ENCODE results near the gene PRKG1.
"Not testable (repeated sequence)": the region's sequence is repeated elsewhere in the genome, so short reads cannot be mapped to it uniquely, and the experiment has no call there.

The PRKG1 gene

GRCh38 chr10:51397244-51397643 is 323.0 kb downstream of the PRKG1 start:
- no peak for FAIRE-seq

GRCh38 chr10:51397695-51398094 is 323.4 kb downstream of the PRKG1 start:
- FAIRE-seq: peak; percentile 70

GRCh38 chr10:51399840-51400239 is 325.6 kb downstream of the PRKG1 start:
- no peak for FAIRE-seq

- no peak for FAIRE-seq
These were observed 326.3 kb downstream of the PRKG1 start for GRCh38 chr10:51400392-51401096.

- no peak for FAIRE-seq
These were observed 329.2 kb downstream of the PRKG1 start for GRCh38 chr10:51403521-51403920.

GRCh38 chr10:51405580-51406351 is 331.5 kb downstream of the PRKG1 start:
- FAIRE-seq: no peak

- no peak for FAIRE-seq
These were observed 332.3 kb downstream of the PRKG1 start for GRCh38 chr10:51406581-51406980.

- FAIRE-seq: no peak
These were observed 342.2 kb downstream of the PRKG1 start for GRCh38 chr10:51416494-51416893.

- no peak for FAIRE-seq
These were observed 345.2 kb downstream of the PRKG1 start for GRCh38 chr10:51419196-51420093.

- no peak for FAIRE-seq
These were observed 347.6 kb downstream of the PRKG1 start for GRCh38 chr10:51421853-51422252.

- no peak for FAIRE-seq
These were observed 348.2 kb downstream of the PRKG1 start for GRCh38 chr10:51422311-51423120.

GRCh38 chr10:51423121-51423452 is 348.8 kb downstream of the PRKG1 start:
- no peak for FAIRE-seq

GRCh38 chr10:51425431-51425830 is 351.1 kb downstream of the PRKG1 start:
- no peak for FAIRE-seq

- no peak for FAIRE-seq
These were observed 353.5 kb downstream of the PRKG1 start for GRCh38 chr10:51427758-51428157.

GRCh38 chr10:51430506-51430905 is 356.2 kb downstream of the PRKG1 start:
- no peak for FAIRE-seq

GRCh38 chr10:51433949-51434475 is 359.7 kb downstream of the PRKG1 start:
- FAIRE-seq: no peak

GRCh38 chr10:51436805-51437204 is 362.5 kb downstream of the PRKG1 start:
- FAIRE-seq: no peak

GRCh38 chr10:51439645-51440044 is 365.4 kb downstream of the PRKG1 start:
- FAIRE-seq: no peak

GRCh38 chr10:51445588-51445987 is 371.3 kb downstream of the PRKG1 start:
- no peak for FAIRE-seq

- FAIRE-seq: no peak
These were observed 372.8 kb downstream of the PRKG1 start for GRCh38 chr10:51447119-51447518.

- FAIRE-seq: not testable (repeated sequence)
These were observed 381.5 kb downstream of the PRKG1 start for GRCh38 chr10:51455762-51456161.

GRCh38 chr10:51459476-51459875 is 385.2 kb downstream of the PRKG1 start:
- FAIRE-seq: no peak

Measured in colon (tissue), 2 donors.